Fibroblast of lung (primary cell): ENCODE data around the gene GABRG3. TPM values are rescaled to one million over a fixed set of nuclear protein-coding genes. Genes with fewer than 3 reads are reported as not detected.

ENCODE experiments used
- DNase-seq, 2 donors: peaks; one replicate each; pipeline versions ENCODE4 v3.0.0 to v3.0.0-alpha.2; 2010; ENCODE audit warnings: low read depth in 2 of 2
- H2AFZ ChIP-seq: 2 replicates; pipeline ENCODE4 v1.5.1; 2012; ENCODE audit warnings: low read length, control low read depth, inconsistent platforms
- H3K27ac ChIP-seq: 2 replicates; pipeline ENCODE4 v1.5.1; 2011; ENCODE audit warnings: low read length, control low read depth; ENCODE audit not compliant: insufficient read depth
- H3K27me3 ChIP-seq: 2 replicates; pipeline ENCODE4 v1.5.1; 2011; ENCODE audit warnings: mild to moderate bottlenecking, low read length; ENCODE audit not compliant: control insufficient read depth, insufficient read depth
- H3K36me3 ChIP-seq: 2 replicates; pipeline ENCODE4 v1.5.1; 2011; ENCODE audit warnings: low read length; ENCODE audit not compliant: control insufficient read depth, insufficient read depth
- H3K4me1 ChIP-seq: 2 replicates; pipeline ENCODE4 v1.5.1; 2011; ENCODE audit warnings: low read length; ENCODE audit not compliant: control insufficient read depth, insufficient read depth; ENCODE audit errors: extremely low read depth
- H3K4me2 ChIP-seq: 2 replicates; pipeline ENCODE4 v1.5.1; 2011; ENCODE audit warnings: low read length, control low read depth; ENCODE audit not compliant: insufficient read depth; ENCODE audit errors: extremely low read depth
- H3K4me3 ChIP-seq, 4 experiments: fragments of 200-600 bp in 1 of 4; sonication (generic) in 1 of 4; replicated peaks in 1 of 4; 2 replicates each; pipeline ENCODE4 v1.5.1; 2011 to 2016; ENCODE audit warnings: low read length in 4 of 4, low read depth in 3 of 4, mild to moderate bottlenecking in 3 of 4, control low read depth in 2 of 4, inconsistent platforms in 1 of 4, mixed read lengths in 1 of 4; ENCODE audit not compliant: insufficient read depth in 1 of 4; ENCODE audit errors: control extremely low read depth in 1 of 4
- H3K79me2 ChIP-seq: 2 replicates; pipeline ENCODE4 v1.5.1; 2012; ENCODE audit warnings: mild to moderate bottlenecking, low read length, inconsistent platforms; ENCODE audit not compliant: control insufficient read depth, insufficient read depth
- H3K9ac ChIP-seq: 2 replicates; pipeline ENCODE4 v1.5.1; 2011; ENCODE audit warnings: mild to moderate bottlenecking, low read length, control low read depth; ENCODE audit not compliant: insufficient read depth
- H3K9me3 ChIP-seq: 2 replicates; pipeline ENCODE4 v1.5.1; 2012; ENCODE audit warnings: low read depth, low read length; ENCODE audit not compliant: control insufficient read depth, insufficient read depth
- H4K20me1 ChIP-seq: 2 replicates; pipeline ENCODE4 v1.5.1; 2011; ENCODE audit warnings: low read length; ENCODE audit not compliant: control insufficient read depth, insufficient read depth; ENCODE audit errors: extremely low read depth
- EZH2 ChIP-seq: IDR thresholded peaks from 2 replicates; pipeline ENCODE4 v1.5.1; 2012; ENCODE audit warnings: low read length, control low read depth, mild to moderate bottlenecking; ENCODE audit errors: missing control alignments
- polyA plus RNA-seq, 2 donors: library from polyadenylated mRNA; depleted of rRNA in 1 of 2; stranded (reverse) in 1 of 2; unstranded in 1 of 2; fragments of >200 nt; gene quantifications; 2 replicates each; pipeline ENCODE4 v1.2.1, GENCODE V29; 2011 to 2012; ENCODE audit warnings: missing spikeins in 1 of 2
- total RNA-seq: library from RNA; depleted of rRNA; stranded (reverse); fragments of >200 nt; gene quantifications from 2 replicates; pipeline ENCODE4 v1.2.1, GENCODE V29; 2014
- TF ChIP-seq, protein P1 (sequence below), 2 donors: IDR thresholded peaks in 1 of 2; conservative IDR thresholded peaks in 1 of 2; 1 replicate in 1 of 2; 2 replicates in 1 of 2; pipeline ENCODE4 v1.5.1; 2011 to 2012; ENCODE audit warnings: low read length in 2 of 2, control low read depth in 1 of 2, inconsistent platforms in 1 of 2, low read depth in 1 of 2, mild to moderate bottlenecking in 1 of 2

Gene GABRG3
- total and polyA plus RNA-seq, 2 donors (not counting 1 experiment from before 2014, with no cell fraction given), result not detected

DNA sequence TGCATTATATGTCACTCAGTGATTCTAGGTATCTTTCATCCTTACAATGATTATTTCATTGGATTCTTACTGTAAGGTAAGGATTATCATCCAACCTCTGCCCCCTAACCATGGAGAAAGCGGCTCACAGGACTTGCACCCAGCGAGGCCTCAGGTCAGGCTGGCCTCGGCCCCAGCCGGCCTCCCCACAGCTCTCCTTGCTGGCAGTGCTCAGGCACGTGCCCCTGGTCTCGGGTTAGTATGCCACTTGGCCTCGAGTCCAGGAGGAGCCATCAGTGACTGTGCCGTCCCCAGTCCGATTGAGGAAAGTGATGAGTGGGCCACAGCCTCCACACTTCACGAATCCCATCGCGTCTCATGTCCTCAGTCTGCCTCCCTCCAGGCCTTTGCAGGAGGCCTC lies 35.7 kb upstream of the GABRG3 start:
- no peaks in the 10 kb centered on the region for H3K79me2 ChIP-seq
- H2AFZ ChIP-seq, result no peak overlapping the region
- no peaks in the 10 kb centered on the region for H3K9me3 ChIP-seq
- no peak overlapping the region for H3K9ac ChIP-seq
- H3K27me3 ChIP-seq, result no peaks in the 10 kb centered on the region
- H3K4me1 ChIP-seq, result no peaks in the 10 kb centered on the region
- no peaks in the 10 kb centered on the region for H3K36me3 ChIP-seq
- no peaks in the 10 kb centered on the region for H4K20me1 ChIP-seq
- TF ChIP-seq, protein P1, sequence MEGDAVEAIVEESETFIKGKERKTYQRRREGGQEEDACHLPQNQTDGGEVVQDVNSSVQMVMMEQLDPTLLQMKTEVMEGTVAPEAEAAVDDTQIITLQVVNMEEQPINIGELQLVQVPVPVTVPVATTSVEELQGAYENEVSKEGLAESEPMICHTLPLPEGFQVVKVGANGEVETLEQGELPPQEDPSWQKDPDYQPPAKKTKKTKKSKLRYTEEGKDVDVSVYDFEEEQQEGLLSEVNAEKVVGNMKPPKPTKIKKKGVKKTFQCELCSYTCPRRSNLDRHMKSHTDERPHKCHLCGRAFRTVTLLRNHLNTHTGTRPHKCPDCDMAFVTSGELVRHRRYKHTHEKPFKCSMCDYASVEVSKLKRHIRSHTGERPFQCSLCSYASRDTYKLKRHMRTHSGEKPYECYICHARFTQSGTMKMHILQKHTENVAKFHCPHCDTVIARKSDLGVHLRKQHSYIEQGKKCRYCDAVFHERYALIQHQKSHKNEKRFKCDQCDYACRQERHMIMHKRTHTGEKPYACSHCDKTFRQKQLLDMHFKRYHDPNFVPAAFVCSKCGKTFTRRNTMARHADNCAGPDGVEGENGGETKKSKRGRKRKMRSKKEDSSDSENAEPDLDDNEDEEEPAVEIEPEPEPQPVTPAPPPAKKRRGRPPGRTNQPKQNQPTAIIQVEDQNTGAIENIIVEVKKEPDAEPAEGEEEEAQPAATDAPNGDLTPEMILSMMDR (conservative IDR thresholded peaks at IDR 0.05 in 1 of 2, IDR thresholded peaks at IDR 0.05 in 1 of 2; ENCODE audit: low read depth in 1 of 2, low read length in 2 of 2), result no peak
- no peak for TF ChIP-seq EZH2
- no peak overlapping the region for H3K27ac ChIP-seq
- no peak for DNase-seq
- H3K4me3 ChIP-seq, result no peak overlapping the region
- H3K4me2 ChIP-seq, result no peak overlapping the region

DNA sequence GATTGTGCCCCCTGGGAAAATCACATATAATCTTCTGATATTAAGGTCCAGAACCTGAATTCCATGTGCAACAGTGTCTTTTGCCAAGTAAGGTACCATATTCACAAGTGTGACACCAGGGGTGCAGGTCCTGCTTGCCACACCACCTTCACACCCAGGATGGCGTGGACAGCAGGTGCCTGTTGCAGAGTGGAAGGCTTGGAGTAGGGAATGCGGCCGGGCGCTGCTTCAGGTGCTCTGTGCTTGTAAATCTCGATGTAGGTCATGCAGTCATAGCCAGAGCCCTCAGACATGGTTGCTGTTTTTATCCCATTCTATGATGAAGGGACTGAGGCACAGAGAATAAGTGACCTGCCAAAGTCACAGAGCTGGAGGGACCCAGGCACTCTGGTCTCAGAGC lies 34.5 kb upstream of the GABRG3 start:
- no peaks in the 10 kb centered on the region for H3K9me3 ChIP-seq
- H3K4me2 ChIP-seq, result no peak overlapping the region
- no peaks in the 10 kb centered on the region for H3K36me3 ChIP-seq
- H3K79me2 ChIP-seq, result no peaks in the 10 kb centered on the region
- no peak overlapping the region for H3K4me3 ChIP-seq
- H4K20me1 ChIP-seq, result no peaks in the 10 kb centered on the region
- H3K4me1 ChIP-seq, result no peaks in the 10 kb centered on the region
- no peak overlapping the region for H3K27ac ChIP-seq
- no peak for DNase-seq
- H2AFZ ChIP-seq, result no peak overlapping the region
- H3K27me3 ChIP-seq, result no peaks in the 10 kb centered on the region
- no peak overlapping the region for H3K9ac ChIP-seq
- TF ChIP-seq, protein P1 (conservative IDR thresholded peaks at IDR 0.05 in 1 of 2, IDR thresholded peaks at IDR 0.05 in 1 of 2; ENCODE audit: low read depth in 1 of 2, low read length in 2 of 2), result no peak
- no peak for TF ChIP-seq EZH2

DNA sequence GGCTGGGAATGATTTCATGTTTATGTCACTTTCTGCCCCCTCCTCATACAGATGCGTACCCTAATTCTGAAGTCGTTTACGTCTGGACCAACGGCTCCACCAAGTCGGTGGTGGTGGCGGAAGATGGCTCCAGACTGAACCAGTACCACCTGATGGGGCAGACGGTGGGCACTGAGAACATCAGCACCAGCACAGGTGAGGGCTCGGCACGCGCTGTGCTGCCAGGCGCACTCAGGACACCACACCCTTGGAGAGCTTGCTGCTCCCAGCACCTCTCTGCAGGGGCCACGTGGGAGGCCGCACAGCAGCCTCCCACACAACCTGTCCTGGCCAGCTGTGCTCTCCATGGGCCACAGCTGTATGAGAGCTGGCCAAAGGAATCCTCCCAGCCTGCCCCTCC lies 33.8 kb upstream of the GABRG3 start:
- no peak overlapping the region for H3K9ac ChIP-seq
- H4K20me1 ChIP-seq, result no peaks in the 10 kb centered on the region
- H3K36me3 ChIP-seq, result no peaks in the 10 kb centered on the region
- H3K27me3 ChIP-seq, result no peaks in the 10 kb centered on the region
- TF ChIP-seq, protein P1 (conservative IDR thresholded peaks at IDR 0.05 in 1 of 2, IDR thresholded peaks at IDR 0.05 in 1 of 2; ENCODE audit: low read depth in 1 of 2, low read length in 2 of 2), result no peak
- no peak for TF ChIP-seq EZH2
- no peak overlapping the region for H3K4me2 ChIP-seq
- H3K9me3 ChIP-seq, result no peaks in the 10 kb centered on the region
- H3K4me1 ChIP-seq, result no peaks in the 10 kb centered on the region
- no peak overlapping the region for H3K4me3 ChIP-seq
- H2AFZ ChIP-seq, result no peak overlapping the region
- H3K27ac ChIP-seq, result no peak overlapping the region
- no peak for DNase-seq
- no peaks in the 10 kb centered on the region for H3K79me2 ChIP-seq
